NCI-H526 (cell line): ENCODE measurements around the gene TOPORS.
"Not testable (repeated sequence)": the region's sequence is repeated elsewhere in the genome, so short reads cannot be mapped to it uniquely, and the experiment has no call there.

ENCODE experiments used
- DNase-seq, 2 experiments: peaks; one replicate each; lab custom pipeline; 2025; lab: John Stamatoyannopoulos, UW

TOPORS gene

GRCh38 chr9:32566770-32567169 is 14.4 kb upstream of the TOPORS start:
- DNase-seq = no peak

GRCh38 chr9:32565967-32566366 is 13.6 kb upstream of the TOPORS start:
- DNase-seq = no peak

- DNase-seq = no peak
Measured at GRCh38 chr9:32558408-32558934, 6.1 kb upstream of the TOPORS start.

- DNase-seq = no peak
Measured at GRCh38 chr9:32554591-32554990, 2.2 kb upstream of the TOPORS start.

- no peak for DNase-seq
Measured at GRCh38 chr9:32554107-32554506, 1.7 kb upstream of the TOPORS start.

- peak; percentile 68 to 78 for DNase-seq
Measured at GRCh38 chr9:32551276-32552051, 922 bp downstream of the TOPORS start.

GRCh38 chr9:32550562-32551275 is 1.7 kb downstream of the TOPORS start:
- peak; percentile 89 to 96 for DNase-seq

- DNase-seq = peak in 1 of 2 experiments; percentile 40
Measured at GRCh38 chr9:32550150-32550561, 2.2 kb downstream of the TOPORS start.

GRCh38 chr9:32548213-32548612 is 4.2 kb downstream of the TOPORS start:
- not testable (repeated sequence) for DNase-seq

- no peak for DNase-seq
Measured at GRCh38 chr9:32545884-32546283, 6.5 kb downstream of the TOPORS start.

GRCh38 chr9:32543047-32543446 is 9.3 kb downstream of the TOPORS start:
- DNase-seq = no peak

- no peak for DNase-seq
Measured at GRCh38 chr9:32533816-32534215, 18.6 kb downstream of the TOPORS start.

- DNase-seq = no peak
Measured at GRCh38 chr9:32533336-32533735, 19.1 kb downstream of the TOPORS start.

- no peak for DNase-seq
Measured at GRCh38 chr9:32526707-32527048, 25.7 kb downstream of the TOPORS start.

GRCh38 chr9:32526041-32526706 is 26.2 kb downstream of the TOPORS start, which contains the start of gene RIGI:
Gene RIGI (minus strand): TSS chr9:32526196. CDS start chr9:32526166, 30 bp downstream.
- DNase-seq = peak; percentile 92 to 96

GRCh38 chr9:32525709-32526030 is 26.7 kb downstream of the TOPORS start:
- DNase-seq = no peak

GRCh38 chr9:32524892-32525708 is 27.3 kb downstream of the TOPORS start:
- peak; percentile 70 to 71 for DNase-seq

- peak in 1 of 2 experiments; percentile 26 for DNase-seq
Measured at GRCh38 chr9:32524558-32524891, 27.9 kb downstream of the TOPORS start.

- no peak for DNase-seq
Measured at GRCh38 chr9:32523910-32524309, 28.5 kb downstream of the TOPORS start.

- DNase-seq = no peak
Measured at GRCh38 chr9:32518276-32518675, 34.1 kb downstream of the TOPORS start.

- DNase-seq = no peak
Measured at GRCh38 chr9:32516241-32516640, 36.1 kb downstream of the TOPORS start.

GRCh38 chr9:32508728-32509127 is 43.7 kb downstream of the TOPORS start:
- DNase-seq = peak; percentile 15 to 32
